Activated T-cell treated with anti-CD3 and anti-CD28 coated beads, Interleukin-2, amount 50 U/mL, for 24 hours (primary cell): Measurements from ENCODE around the gene BSPH1.
"Not testable (repeated sequence)": the region's sequence is repeated elsewhere in the genome, so short reads cannot be mapped to it uniquely, and the experiment has no call there.

Experiments used
- DNase-seq: peaks from one replicate; pipeline ENCODE4 v3.0.0-alpha.2; 2020
- H3K27ac Mint-ChIP-seq: 2 replicates; pipeline ENCODE4 v1.8.0; 2020; ENCODE audit warnings: mild to moderate bottlenecking, mixed read lengths
- H3K27me3 Mint-ChIP-seq: 2 replicates; pipeline ENCODE4 v1.8.0; 2020; ENCODE audit warnings: mixed read lengths
- H3K36me3 Mint-ChIP-seq: 2 replicates; pipeline ENCODE4 v1.8.0; 2020; ENCODE audit warnings: low read depth, mixed read lengths
- H3K4me1 Mint-ChIP-seq: 2 replicates; pipeline ENCODE4 v1.8.0; 2020; ENCODE audit warnings: low read depth, mixed read lengths
- H3K4me3 Mint-ChIP-seq: 2 replicates; pipeline ENCODE4 v1.8.0; 2020; ENCODE audit warnings: mild to moderate bottlenecking, moderate library complexity, mixed read lengths
- H3K9me3 Mint-ChIP-seq: 2 replicates; pipeline ENCODE4 v1.8.0; 2020; ENCODE audit warnings: mixed read lengths

BSPH1 gene

DNA sequence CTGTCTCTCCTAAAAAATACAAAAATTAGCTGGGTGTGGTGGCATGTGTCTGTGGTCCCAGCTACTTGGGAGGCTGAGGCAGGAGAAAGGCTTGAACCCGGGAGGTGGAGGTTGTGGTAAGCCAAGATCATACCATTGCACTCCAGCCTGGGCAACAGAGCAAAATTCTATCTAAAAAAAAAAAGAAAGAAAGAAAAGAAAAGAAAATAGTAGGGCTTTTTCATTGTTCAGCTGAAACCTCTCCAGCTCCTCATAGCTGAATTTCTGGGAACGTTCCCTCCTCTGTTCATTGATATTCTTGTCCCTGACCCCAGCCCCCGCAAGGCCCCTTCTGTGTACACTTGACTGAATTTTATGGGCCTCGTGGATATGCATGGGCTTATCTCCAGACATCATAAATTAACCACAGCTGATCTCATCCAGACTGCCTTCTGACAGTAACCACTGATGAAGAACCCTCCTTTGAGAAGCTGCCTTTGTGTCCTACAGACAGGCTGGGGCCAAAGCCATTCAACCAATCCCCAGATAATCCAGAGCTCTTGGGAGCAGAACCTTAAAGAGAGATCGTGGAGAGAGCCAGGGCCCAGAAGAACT lies 2.3 kb upstream of the BSPH1 start, which contains the start of gene ELSPBP1:
Gene ELSPBP1 (plus strand): TSS at position 424 of the 594 bp plus-strand sequence. CDS start 14,036 bp downstream, outside the sequence.
- no peaks in the 10 kb centered on the region for H3K9me3 Mint-ChIP-seq
- H3K27me3 Mint-ChIP-seq, result peaks cover 34% of the 10 kb centered on the region
- no peaks in the 10 kb centered on the region for H3K4me1 Mint-ChIP-seq
- no peak for DNase-seq
- no peak within 1 kb of the TSS for H3K4me3 Mint-ChIP-seq
- H3K36me3 Mint-ChIP-seq, result no peaks in the 10 kb centered on the region
- H3K27ac Mint-ChIP-seq, result no peak within 1 kb of the TSS

DNA sequence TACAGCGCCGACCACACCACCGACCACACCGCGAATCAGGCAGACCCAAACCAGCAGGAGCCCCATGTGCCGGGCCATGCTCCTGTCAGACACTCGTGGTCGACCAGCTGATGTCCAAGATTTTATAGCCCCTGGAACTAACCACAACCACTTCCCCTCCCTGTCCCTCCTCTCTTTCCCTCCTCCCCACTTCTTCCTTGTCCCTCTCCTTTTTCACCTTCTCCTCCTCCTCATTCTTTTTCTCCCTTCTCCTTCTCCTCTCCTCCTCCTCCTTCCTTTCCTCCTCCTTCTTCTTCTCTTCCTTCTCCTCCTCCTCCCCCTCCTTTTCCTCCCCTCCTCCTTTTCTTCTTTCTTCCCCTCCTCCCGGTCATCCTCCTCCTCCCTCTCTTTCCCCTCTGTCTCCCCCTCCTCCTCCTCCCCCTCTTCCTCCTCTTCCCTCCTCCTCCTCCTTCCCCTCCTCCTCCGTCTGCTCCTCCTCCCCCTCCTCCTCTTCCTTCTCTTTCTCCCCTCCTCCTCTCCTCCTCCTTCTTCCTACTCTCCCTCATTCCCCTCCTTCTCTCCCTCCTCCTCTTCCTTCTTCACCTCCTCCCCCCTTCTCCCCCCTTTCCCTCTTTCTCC lies 670 bp downstream of the BSPH1 start:
- H3K27me3 Mint-ChIP-seq, result peaks cover 38% of the 10 kb centered on the region
- H3K4me1 Mint-ChIP-seq, result no peaks in the 10 kb centered on the region
- no peaks in the 10 kb centered on the region for H3K36me3 Mint-ChIP-seq
- H3K4me3 Mint-ChIP-seq, result no peak overlapping the region
- no peak for DNase-seq
- no peak overlapping the region for H3K27ac Mint-ChIP-seq
- no peaks in the 10 kb centered on the region for H3K9me3 Mint-ChIP-seq

DNA sequence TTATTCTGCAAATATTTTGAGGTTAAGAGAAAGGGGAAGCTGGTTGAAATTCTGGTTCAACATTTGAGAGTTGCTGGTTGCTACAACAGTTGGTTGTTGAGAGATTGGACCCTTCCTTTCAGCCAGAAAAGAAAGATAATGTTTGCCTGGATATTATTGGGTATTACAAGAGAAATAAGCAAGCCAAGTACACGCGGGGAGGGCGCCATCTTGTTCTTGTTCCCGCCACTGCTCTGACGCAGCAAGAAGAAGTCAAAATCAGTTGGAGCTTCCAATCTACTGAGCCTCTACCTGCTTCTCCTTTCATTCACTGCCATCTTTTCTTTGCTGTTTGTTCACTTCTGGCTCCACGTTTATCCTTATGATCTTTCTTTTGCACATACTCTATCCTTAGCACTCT lies 18.4 kb downstream of the BSPH1 start:
- Mint-ChIP-seq H3K9me3 (no peaks in the 10 kb centered on the region), H3K4me1 (no peaks in the 10 kb centered on the region), H3K36me3 (no peaks in the 10 kb centered on the region), H3K27ac (no peak overlapping the region), H3K27me3 (peaks cover 52% of the 10 kb centered on the region), H3K4me3 (no peak overlapping the region)
- no peak for DNase-seq

- H3K36me3 Mint-ChIP-seq, H3K27ac Mint-ChIP-seq, H3K4me1 Mint-ChIP-seq, DNase-seq, H3K9me3 Mint-ChIP-seq, H3K4me3 Mint-ChIP-seq, H3K27me3 Mint-ChIP-seq: not testable (repeated sequence)
These were observed 36.0 kb downstream of the BSPH1 start for GRCh38 chr19:47955936-47956335.

- H3K27ac Mint-ChIP-seq, H3K4me1 Mint-ChIP-seq, H3K9me3 Mint-ChIP-seq, H3K27me3 Mint-ChIP-seq, DNase-seq, H3K36me3 Mint-ChIP-seq, H3K4me3 Mint-ChIP-seq: not testable (repeated sequence)
These were observed 39.8 kb downstream of the BSPH1 start for GRCh38 chr19:47952132-47952531.

DNA sequence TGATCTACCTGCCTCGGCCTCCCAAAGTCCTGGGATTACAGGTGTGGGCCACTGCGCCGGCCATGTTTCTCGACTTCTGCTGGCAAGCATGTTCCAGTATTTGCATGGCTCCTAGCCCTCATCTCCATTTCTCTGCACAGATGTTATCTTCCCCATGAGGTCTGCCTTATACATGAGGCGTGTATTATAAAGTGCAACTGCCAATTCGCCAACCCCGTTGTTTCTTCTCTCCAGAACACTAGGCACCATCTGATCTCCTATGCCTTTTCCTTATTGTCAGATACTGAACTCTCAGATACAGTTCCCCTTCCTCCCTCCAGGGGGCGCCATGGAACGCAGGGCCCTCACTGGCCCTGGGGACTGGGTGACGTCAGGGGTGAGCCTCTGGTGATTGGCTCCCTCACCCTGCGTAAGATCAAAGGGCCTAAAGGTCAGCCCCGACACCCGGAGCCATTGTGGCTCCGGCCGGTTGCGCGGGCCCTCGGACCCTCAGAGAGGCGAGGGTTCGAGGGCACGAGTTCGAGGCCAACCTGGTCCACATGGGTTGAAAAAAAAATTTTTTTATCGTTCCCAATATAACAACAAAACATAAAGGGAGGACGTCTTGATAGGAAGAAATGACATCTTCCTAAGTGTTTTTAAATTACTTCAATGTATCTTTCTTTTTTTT lies 42.0 kb downstream of the BSPH1 start:
- not testable (repeated sequence) for H3K36me3 Mint-ChIP-seq, H3K27me3 Mint-ChIP-seq, H3K9me3 Mint-ChIP-seq, H3K27ac Mint-ChIP-seq, H3K4me3 Mint-ChIP-seq, DNase-seq, H3K4me1 Mint-ChIP-seq

GRCh38 chr19:47928581-47928980 lies 63.4 kb downstream of the BSPH1 start:
- peak; percentile 20 for DNase-seq
- H3K9me3 Mint-ChIP-seq, H3K27ac Mint-ChIP-seq, H3K36me3 Mint-ChIP-seq, H3K4me1 Mint-ChIP-seq, H3K4me3 Mint-ChIP-seq, H3K27me3 Mint-ChIP-seq: not testable (repeated sequence)

DNA sequence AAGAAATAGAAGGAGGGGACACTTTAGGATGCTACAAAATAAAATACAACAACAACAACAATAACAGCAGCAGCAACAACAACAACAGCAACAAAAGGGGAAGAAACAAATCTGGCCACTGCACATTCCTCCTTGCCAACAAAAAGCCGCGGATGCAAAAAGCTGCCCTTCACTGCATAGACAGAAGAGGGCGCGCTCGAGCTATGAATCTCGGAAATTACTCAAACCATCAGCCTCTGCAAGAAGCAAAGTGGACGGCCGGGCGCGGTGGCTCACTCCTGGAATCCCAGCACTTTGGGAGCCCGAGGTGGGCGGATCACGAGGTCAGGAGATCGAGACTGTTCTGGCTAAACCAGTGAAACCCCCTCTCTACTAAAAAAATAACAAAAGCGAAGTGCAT lies 71.9 kb downstream of the BSPH1 start:
- not testable (repeated sequence) for DNase-seq, H3K4me1 Mint-ChIP-seq, H3K4me3 Mint-ChIP-seq, H3K9me3 Mint-ChIP-seq, H3K36me3 Mint-ChIP-seq, H3K27me3 Mint-ChIP-seq, H3K27ac Mint-ChIP-seq
